Occipital lobe (tissue), 2 donors: ENCODE results near the gene ARPP19. TPM values are rescaled to one million over a fixed set of nuclear protein-coding genes. Genes with fewer than 3 reads are reported as not detected.
"Not testable (repeated sequence)": the region's sequence is repeated elsewhere in the genome, so short reads cannot be mapped to it uniquely, and the experiment has no call there.

Experiments used
- DNase-seq: peaks from one replicate; lab custom pipeline; 2025; lab: John Stamatoyannopoulos, UW
- total RNA-seq: library from RNA; depleted of rRNA; stranded (reverse); fragments of >200 nt; gene quantifications from one replicate; pipeline ENCODE4 v1.2.3, GENCODE V29; 2014

The ARPP19 gene
- total RNA-seq, 1 donor from 2014 or later, result 192 TPM

GRCh38 chr15:52514482-52514881, 54.3 kb downstream of the ARPP19 start:
- DNase-seq, result no peak

- DNase-seq, result not testable (repeated sequence)
These were observed 56.0 kb downstream of the ARPP19 start for GRCh38 chr15:52512869-52513268.

- no peak for DNase-seq
These were observed 57.7 kb downstream of the ARPP19 start for GRCh38 chr15:52511084-52511483.

- no peak for DNase-seq
These were observed 59.2 kb downstream of the ARPP19 start for GRCh38 chr15:52509500-52510245.

- no peak for DNase-seq
These were observed 62.3 kb downstream of the ARPP19 start for GRCh38 chr15:52506549-52506948.

- DNase-seq, result no peak
These were observed 63.7 kb downstream of the ARPP19 start for GRCh38 chr15:52505151-52505550.

- no peak for DNase-seq
These were observed 64.9 kb downstream of the ARPP19 start for GRCh38 chr15:52503788-52504496.

GRCh38 chr15:52502608-52503007, 66.2 kb downstream of the ARPP19 start:
- no peak for DNase-seq

GRCh38 chr15:52499506-52499905, 69.3 kb downstream of the ARPP19 start:
- no peak for DNase-seq

GRCh38 chr15:52498706-52499105, 70.1 kb downstream of the ARPP19 start:
- DNase-seq, result no peak

Other genes starting within 250 kb of the ARPP19 start
- 155 TPM for gene MYO5A, start 40.1 kb downstream of the ARPP19 start, total RNA-seq
- 52.4 TPM for gene ATOSA, start 110.4 kb upstream of the ARPP19 start, total RNA-seq
- not detected for gene ONECUT1, start 221.3 kb upstream of the ARPP19 start, total RNA-seq